ENCODE results near the gene C1orf21. TPM values are rescaled to one million over a fixed set of nuclear protein-coding genes. Genes with fewer than 3 reads are reported as not detected.

C1orf21 gene
- total RNA-seq, 1 experiment from 2014 or later: 28.5 TPM

- H3K4me3 Mint-ChIP-seq: no peak overlapping the region
- POLR2A ChIA-PET: no interaction called here
- no peaks in the 10 kb centered on the region for H3K27me3 Mint-ChIP-seq (ENCODE audit: low read depth)
- CTCF ChIA-PET: no interaction called here
- DNase-seq (ENCODE audit: low spot score) (no peak), ATAC-seq (no peak)
- TF ChIP-seq ATF2 (CRISPR knock-in tag; IDR thresholded peaks at IDR 0.05; ENCODE audit: borderline replicate concordance, low read depth) (no peak), RELA (CRISPR knock-in tag; IDR thresholded peaks at IDR 0.05; ENCODE audit: borderline replicate concordance) (no peak), FOXP4 (CRISPR knock-in tag; IDR thresholded peaks at IDR 0.05) (no peak), AFF4 (CRISPR knock-in tag; IDR thresholded peaks at IDR 0.05; ENCODE audit: borderline replicate concordance) (no peak), JUN (CRISPR knock-in tag; IDR thresholded peaks at IDR 0.05) (no peak), EMX1 (CRISPR knock-in tag; IDR thresholded peaks at IDR 0.05) (no peak), ZMAT4 (CRISPR knock-in tag; IDR thresholded peaks at IDR 0.05) (no peak), RORB (CRISPR knock-in tag; IDR thresholded peaks at IDR 0.05) (no peak), ZBTB43 (CRISPR knock-in tag; IDR thresholded peaks at IDR 0.05) (no peak), E2F1 (CRISPR knock-in tag; IDR thresholded peaks at IDR 0.05) (no peak), GRHL2 (CRISPR knock-in tag; IDR thresholded peaks at IDR 0.05; ENCODE audit: insufficient replicate concordance, severe bottlenecking) (no peak), SP1 (CRISPR knock-in tag; conservative IDR thresholded peaks at IDR 0.05) (no peak), CDX4 (CRISPR knock-in tag; IDR thresholded peaks at IDR 0.05; ENCODE audit: borderline replicate concordance) (no peak)
- no peaks in the 10 kb centered on the region for H3K4me1 Mint-ChIP-seq
- H3K36me3 Mint-ChIP-seq: no peaks in the 10 kb centered on the region; the same call in 1 of the 2 replicates
- no peak overlapping the region for H3K27ac Mint-ChIP-seq
- H3K9me3 Mint-ChIP-seq: 0 out of 2 replicates have a peak, but pooled peaks cover 5% of the 10 kb centered on the region
Measured at GRCh38 chr1:184527402-184527801, 140.6 kb downstream of the C1orf21 start.

- no peak overlapping the region for H3K4me3 Mint-ChIP-seq
- H3K9me3 Mint-ChIP-seq: no peaks in the 10 kb centered on the region
- H3K27me3 Mint-ChIP-seq (ENCODE audit: low read depth): no peaks in the 10 kb centered on the region
- 0 out of 2 replicates have a peak, but pooled peaks cover 8% of the 10 kb centered on the region for H3K4me1 Mint-ChIP-seq
- ChIA-PET CTCF (no interaction called here), POLR2A (no interaction called here)
- no peaks in the 10 kb centered on the region; the same call in 1 of the 2 replicates for H3K36me3 Mint-ChIP-seq
- ATAC-seq (no peak), DNase-seq (ENCODE audit: low spot score) (no peak)
- no peak overlapping the region for H3K27ac Mint-ChIP-seq
- no peak for TF ChIP-seq STAT6 (CRISPR knock-in tag; conservative IDR thresholded peaks at IDR 0.05; ENCODE audit: low read depth)
- TF ChIP-seq ERG (CRISPR knock-in tag; IDR thresholded peaks at IDR 0.05): no peak
- no peak for TF ChIP-seq USF1 (CRISPR knock-in tag; IDR thresholded peaks at IDR 0.05)
- no peak for TF ChIP-seq HMGA2 (CRISPR knock-in tag; IDR thresholded peaks at IDR 0.05)
Measured at GRCh38 chr1:184530226-184530625, 143.4 kb downstream of the C1orf21 start.

All from WTC11 (cell line).